HG02678 (cell line): ENCODE results near the gene PRKD1.
A peak's percentile ranks its signal among the peaks of the same experiment; 100 is the strongest.
"Not testable (repeated sequence)": the region's sequence is repeated elsewhere in the genome, so short reads cannot be mapped to it uniquely, and the experiment has no call there.

Experiments
- ATAC-seq: cut with Tn5 transposase; IDR thresholded peaks from one replicate; pipeline ENCODE4 v1.9.1; 2021; ENCODE audit warnings: mild to moderate bottlenecking, moderate library complexity; ENCODE audit not compliant: unreplicated experiment

The PRKD1 gene

DNA sequence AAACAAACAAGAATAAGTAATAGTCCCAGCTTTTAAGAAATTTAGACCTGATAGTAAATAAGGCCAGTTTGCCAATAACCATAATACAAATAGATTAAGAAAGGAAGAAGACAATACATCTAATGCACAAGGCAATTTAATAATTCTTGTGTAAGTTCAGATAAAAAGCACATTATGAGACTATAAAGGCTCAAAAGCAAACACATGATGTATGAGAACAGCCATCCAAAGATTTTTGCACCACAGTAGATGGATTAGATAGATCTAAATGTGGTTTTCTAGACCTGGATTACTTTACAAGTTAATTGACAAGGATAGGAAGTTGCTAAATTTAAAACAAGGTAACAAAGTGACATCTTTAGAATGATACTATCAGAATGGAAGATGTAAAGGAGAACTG is 125.4 kb downstream of the PRKD1 start:
- ATAC-seq, result no peak

DNA sequence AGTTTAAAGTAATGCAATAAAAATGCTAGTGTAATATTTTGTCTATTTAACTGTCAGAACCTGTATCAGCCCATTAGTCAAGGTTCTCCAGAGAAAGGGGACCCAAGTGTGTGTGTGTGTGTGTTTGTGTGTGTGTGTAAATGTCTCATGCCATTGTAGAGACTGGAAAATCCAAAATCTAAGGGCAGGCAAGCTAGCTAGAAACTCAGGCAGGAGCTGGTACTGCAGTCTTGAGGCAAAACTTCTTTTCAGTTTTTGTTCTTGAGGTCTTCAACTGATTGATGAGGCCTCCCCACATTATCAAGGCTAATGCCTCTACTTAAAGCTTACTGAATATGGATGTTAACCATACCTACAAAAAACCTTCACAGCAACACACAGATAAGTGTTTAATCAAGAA is 126.7 kb downstream of the PRKD1 start:
- ATAC-seq, result no peak

DNA sequence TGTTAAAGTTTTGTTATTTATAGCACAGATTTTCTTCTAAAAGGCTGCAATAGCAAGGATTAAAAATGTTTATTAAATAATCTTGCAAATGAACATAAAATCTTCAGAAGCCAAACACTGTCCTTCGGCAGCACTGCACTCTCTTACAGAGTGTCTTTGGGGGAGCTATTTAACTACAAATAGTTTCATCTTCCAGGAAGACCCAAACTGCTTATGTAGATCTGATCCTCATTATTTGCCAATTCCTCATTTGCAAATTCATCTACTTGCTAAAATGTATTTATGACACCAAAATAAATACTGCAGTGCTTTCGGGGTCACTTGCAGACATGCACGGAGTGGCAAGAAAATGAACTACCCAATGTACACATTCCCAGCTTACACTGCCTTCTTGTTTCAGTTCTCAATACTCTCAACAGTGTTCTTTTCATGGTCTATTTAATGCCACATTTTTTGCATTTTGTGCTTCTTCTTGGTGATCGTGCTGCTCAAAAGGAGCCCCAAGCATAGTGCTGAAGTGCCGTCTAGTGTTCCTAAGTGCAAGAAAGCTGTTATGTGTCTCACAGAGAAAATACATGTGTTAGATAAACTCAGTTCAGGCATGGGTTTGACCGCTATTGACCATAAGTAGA is 128.1 kb downstream of the PRKD1 start:
- ATAC-seq, result peak; percentile 80

- no peak for ATAC-seq
These were observed 128.8 kb downstream of the PRKD1 start for GRCh38 chr14:29798811-29799210.

GRCh38 chr14:29798108-29798663 is 129.5 kb downstream of the PRKD1 start:
- no peak for ATAC-seq

GRCh38 chr14:29796853-29797252 is 130.8 kb downstream of the PRKD1 start:
- no peak for ATAC-seq

DNA sequence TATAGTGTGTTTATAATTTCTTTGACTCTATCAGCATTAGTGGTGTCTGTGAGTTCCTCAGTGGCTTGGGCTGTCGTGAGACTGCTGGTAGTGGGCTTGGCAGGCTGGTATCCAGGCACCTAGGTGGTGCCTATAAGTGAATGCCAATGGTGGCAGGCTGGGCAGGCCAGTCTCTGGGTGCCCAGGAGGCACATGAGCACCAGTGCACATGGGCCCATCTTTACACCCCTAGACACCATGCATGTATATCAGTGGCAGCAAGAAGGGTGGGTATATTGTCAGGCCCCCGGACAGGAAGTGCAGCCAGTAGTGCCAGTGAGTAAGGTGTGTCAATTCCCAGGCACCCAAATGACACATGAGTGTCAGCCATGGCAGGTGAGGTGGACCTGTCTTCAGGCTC is 138.2 kb downstream of the PRKD1 start:
- ATAC-seq, result no peak

- ATAC-seq, result no peak
These were observed 139.6 kb downstream of the PRKD1 start for GRCh38 chr14:29788093-29788492.

DNA sequence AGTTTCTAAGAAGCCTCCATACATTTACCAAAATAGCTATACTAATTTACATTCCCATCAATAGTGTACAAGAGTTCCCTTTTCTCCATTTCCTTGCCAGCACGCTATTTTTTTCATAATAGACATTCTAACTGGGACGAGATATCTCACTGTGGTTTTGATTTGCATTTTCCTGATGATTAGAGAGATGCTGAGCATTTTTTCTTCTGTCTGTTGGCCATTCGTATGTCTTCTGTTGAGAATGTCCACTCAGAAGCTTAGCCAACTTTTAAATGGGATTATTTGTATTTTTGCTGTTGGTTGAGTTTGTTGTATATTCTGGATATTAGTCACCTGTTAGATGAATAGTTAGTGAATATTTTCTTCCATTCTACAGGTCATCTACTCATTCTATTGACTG is 144.1 kb downstream of the PRKD1 start:
- no peak for ATAC-seq

GRCh38 chr14:29782041-29782440 is 145.6 kb downstream of the PRKD1 start:
- no peak for ATAC-seq

GRCh38 chr14:29777142-29777541 is 150.5 kb downstream of the PRKD1 start:
- ATAC-seq, result not testable (repeated sequence)

DNA sequence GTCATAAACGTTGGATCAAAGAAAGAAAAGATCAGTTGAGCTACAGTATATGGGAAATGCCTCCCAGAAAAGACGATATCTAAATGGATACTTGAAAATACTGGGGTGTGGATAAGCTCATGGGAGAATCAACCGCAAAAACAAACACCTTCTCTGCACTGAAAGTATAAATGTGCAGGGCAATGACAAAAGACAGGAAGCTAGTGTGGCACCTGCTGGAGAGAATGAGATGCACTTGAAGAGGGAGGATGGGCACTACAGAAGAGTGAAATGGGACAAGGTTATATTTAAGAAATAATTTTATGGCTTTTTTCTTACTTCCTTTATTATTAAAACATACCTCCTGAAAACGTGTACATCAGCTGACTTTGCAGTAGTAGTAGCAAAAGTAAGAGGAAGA is 153.7 kb downstream of the PRKD1 start:
- no peak for ATAC-seq

GRCh38 chr14:29763342-29763858 is 164.2 kb downstream of the PRKD1 start:
- no peak for ATAC-seq

GRCh38 chr14:29759521-29760340 is 167.9 kb downstream of the PRKD1 start:
- ATAC-seq, result peak; percentile 93

- ATAC-seq, result no peak
These were observed 169.9 kb downstream of the PRKD1 start for GRCh38 chr14:29757711-29758233.

- no peak for ATAC-seq
These were observed 170.4 kb downstream of the PRKD1 start for GRCh38 chr14:29757188-29757680.

DNA sequence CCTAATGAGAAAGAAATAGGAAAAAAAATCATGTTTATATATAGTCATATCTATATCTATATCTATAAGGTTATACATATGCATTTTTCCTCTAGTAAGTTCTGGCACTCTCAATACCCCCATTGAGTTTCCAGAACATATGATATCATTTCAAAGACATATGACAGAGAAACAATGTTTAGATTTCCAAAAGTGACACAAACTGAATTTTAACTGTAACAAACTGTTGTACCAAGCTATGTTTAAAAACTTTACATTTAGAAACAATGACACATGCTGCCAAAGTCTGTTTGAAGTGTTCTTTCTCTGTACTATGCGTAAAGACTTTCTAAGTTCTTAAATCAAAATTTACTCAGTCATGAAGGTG is 171.6 kb downstream of the PRKD1 start:
- ATAC-seq, result no peak

- no peak for ATAC-seq
These were observed 172.2 kb downstream of the PRKD1 start for GRCh38 chr14:29755311-29756018.

GRCh38 chr14:29754134-29754533 is 173.5 kb downstream of the PRKD1 start:
- no peak for ATAC-seq

- ATAC-seq, result no peak
These were observed 175.3 kb downstream of the PRKD1 start for GRCh38 chr14:29752221-29752923.
